ENCODE results near the gene GUCA1A.

GUCA1A gene

DNA sequence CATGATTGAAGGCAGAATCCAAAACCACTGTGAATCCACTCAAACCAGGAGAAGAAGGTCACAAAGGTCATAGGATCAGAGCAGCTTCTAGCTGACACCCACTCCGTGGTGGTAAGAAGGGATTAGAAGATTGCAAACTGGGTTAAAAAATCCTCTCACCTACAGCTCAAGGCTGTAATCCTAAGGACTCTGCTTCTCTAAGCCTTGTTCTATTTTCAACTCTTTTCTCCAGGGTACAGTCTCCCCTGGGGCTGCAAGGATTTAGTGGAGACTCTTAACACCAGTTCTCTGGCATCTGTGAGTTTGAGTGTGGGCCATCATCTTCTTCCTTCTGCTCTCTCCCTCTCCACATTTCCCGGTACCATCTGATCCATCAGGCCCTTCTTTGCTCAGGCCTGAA lies at the start of gene GUCA1A:
TSS of gene GUCA1A (plus strand) at position 264 of the 400 bp plus-strand sequence. CDS start 250 bp downstream, outside the sequence.
- DNase-seq: no peak

DNA sequence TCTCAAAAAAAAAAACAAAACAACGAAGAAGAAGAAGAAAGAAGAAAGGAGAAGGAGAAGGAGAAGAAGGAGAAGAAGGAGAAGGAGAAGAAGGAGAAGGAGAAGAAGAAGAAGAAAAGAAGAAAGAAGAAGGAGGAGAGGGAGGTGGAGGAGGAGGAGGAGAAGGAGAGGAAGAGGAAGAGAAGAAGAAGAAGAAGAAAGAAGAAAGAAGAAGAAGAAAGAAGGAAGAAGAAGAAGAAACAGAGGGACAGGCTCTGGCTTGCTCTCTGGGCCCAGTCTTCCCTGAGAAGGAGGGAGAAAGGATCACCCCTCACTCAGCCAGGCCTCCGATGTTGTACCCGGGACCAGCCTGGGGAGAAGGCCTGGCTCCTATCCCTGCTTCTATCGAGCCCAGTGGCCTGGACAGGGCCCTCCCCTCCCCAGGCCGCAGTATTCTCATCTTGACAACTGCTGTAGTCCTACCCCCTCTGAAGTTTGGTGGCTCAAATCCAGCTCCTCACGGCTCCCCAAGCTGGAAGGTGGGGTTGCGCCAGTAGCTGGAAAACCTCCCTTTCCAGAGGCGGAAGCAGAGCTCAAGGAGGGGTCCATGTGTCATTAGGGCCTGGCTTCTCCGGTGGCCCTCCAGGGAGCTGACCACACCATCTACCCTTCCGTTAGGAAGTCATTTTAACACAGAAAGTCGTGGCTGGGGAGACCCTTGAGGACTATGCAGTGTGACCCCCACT lies 49.6 kb upstream of the GUCA1A start:
- no peak for DNase-seq

DNA sequence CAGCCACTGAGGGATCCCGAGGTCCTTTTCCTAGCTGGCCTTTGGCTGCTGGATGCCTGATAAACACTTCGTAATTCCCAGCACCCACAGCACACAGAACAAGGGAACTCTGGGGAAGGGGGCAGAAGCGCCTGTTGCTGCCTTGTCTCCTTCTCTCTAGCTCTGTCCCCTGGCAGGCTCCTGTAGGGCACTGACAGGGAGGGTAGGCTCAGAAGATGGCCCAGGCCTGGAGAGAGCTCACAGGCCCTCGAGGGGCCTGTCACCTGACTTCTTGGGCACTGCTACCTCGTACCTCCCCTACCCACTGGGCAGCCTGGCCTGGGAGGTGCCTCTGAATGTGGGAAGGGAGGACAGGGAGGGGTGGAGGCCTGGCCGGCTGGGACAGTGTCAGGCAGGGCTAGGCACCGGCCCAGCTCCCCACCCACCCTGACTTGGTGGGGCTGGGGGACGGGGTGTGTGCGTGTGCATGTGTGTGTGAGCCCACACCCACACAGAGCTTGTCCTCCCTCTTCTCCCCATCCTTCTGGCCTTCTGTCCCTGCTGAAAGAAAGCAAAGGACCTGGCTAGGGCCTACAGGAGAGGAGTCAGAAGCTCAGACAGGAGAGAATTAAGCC lies 48.8 kb upstream of the GUCA1A start:
- DNase-seq: no peak

DNA sequence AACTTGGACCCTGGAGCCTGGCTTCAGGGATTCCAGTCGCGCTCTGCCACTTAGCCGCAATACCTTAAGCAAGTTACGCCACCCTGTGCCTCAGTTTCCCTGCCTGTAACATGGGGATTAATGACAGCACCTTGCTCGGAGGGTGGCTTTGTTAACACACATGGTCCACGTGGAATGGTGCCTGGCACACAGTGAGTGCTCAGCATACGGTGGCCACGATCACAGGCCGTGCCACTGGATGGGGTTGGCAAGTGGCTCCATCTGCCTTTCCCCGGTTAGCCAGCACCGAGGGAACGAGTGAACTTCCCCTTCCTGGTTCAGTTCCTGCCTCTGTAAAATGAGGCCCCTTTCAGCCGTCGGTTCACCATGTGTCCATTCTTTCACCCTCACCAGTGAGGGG lies 47.9 kb upstream of the GUCA1A start:
- DNase-seq: no peak

DNA sequence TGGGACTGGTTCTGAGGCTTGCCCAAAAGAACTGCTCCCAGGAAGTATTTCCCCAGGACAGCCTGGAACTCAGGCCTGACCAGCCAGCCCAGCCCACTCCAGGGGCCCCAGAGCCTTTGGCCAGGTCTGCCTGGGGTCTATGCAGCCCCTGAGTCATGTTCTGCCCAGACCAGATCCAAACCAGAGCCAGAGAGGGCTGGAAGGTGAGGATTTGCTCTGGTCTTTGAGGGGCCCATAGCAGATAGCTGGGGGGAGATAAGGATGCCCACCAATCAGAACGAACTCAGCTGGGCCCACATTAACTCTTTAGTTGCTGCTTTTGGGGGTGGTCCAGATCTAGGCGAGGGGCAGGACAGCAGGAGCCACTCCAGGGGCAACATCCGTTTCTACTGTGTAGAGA lies 47.5 kb upstream of the GUCA1A start:
- no peak for DNase-seq

DNA sequence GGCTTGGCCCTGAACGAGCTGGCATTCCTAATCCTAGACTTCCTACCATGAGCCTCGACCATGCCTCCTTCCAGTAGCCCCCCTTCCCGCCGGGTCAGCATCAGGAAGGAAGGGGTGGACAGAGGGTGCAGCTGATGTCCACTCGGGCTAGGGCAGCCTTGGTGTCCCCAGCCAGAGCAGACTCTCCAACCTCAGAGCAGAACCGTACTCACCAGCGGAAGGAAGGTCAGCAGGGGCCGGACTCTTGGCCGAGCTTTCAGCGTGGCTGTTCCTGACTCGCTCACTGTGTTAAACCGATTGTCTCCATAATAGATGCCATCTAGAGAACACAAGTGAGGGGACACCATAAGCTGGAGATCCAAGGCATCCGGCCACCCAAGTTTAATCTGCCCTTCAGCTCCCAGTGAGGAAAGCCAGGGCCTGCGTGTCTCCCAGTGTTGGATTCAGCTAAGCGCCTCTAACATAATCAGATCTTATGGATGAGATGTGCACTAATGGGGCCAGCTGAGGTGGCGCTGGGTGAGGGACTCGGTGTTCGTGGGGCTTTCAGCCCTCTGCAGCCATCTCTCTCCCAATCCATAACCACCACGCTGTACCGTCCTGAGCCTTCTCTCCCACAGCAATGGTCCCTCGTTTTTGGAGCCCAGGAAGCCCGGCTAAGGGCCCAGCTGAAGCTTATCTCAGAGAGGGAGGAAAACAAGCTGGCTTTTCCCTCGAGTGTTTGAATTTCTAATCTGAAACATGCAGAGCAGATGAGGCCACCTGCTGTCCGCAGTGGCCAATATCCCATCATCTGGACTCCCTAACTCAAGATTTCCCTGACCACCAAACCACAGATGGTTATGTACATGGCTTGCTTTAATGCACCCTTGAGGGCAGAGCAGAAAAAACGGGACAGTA lies 44.5 kb upstream of the GUCA1A start:
- DNase-seq: no peak

DNA sequence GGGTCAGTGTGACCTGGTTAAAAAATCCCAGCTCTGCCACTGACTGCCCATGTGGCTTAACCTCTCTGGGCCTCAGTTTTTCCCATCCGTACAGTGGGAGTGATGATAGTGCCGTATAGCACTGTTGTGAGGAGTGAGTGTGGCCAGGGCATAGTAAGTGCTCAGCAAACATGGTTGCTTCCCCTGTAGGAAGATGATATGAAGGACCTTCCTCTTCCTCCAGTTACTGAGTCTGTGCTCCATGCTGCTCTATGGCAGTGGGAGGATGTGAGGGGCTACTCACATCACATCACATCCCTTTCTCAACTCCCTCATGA lies 43.8 kb upstream of the GUCA1A start:
- DNase-seq: peak; percentile 2

DNA sequence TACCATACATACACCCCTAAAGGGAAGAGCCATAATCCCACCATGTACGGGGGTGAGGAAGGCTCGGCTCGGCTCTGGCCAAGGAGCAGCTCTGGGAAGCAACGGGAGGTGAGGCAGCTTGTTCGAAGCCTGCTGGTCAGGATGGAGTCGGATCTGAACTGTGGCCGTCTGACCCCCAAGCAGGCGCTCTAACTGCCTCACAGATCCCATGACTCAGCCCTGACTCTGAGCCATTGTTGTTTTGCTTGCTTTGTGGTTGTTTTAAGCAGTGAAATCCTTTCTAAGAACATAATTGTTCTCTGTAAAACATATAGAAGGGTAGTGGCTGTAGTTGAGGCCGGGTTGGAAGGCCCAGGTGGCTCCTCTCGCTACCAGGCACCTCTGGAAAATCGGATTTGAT lies 41.6 kb upstream of the GUCA1A start:
- no peak for DNase-seq

DNA sequence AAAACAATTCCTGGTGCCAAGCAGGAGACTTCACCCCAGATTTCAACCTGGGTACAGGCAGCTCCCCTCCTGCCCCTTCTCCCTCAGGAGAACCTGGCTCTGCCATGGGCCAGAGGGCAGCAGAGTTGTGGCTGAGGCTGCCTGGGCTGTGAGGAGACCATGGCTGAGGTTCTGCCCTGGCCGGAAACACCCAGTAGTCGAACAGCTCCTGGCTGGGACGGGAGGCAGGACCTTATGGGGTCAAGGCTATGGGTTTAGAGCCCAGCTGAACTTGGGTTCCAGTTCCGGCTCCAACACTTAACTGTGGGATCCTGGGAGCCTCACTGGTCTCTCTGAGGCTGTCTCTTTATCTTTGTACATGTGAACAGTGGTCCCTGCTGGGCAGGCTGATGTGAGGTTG lies 39.2 kb upstream of the GUCA1A start:
- no peak for DNase-seq

DNA sequence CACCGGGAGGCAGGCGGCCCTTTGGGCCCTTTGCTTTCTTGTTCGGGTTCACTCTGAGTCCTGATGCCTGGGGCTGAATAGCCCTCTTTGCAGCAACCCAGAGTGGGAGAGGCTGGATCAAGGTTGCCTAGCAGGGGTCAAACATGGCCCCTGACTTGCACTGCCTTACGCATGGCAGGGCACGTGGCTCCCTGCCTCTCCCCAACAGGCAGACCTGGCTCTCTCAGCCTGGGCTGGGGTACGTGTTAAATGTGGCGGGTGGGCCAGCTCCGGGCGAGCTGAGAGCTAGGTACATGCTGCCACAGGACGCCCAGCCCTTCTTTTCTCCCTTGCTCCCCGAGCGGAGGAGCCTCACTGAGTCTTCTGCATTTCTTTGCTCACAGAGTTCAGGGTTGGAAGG lies 38.0 kb upstream of the GUCA1A start:
- no peak for DNase-seq

DNA sequence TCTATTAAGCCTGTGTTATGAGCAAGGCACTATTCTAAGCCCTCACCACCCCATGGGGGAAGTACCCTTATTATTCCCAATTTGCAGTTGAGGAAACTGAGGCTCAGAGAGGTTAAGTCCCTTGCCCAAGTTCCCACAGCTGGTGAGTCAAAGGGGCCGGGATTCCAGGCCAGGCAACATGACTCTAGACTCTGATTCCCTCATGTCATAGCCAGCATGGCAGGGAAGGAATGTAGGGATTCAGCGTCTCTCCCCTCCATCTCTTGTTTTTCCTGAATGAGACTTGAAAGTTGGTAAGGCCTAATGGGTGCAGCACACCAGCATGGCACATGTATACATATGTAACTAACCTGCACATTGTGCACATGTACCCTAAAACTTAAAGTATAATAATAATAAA lies 37.4 kb upstream of the GUCA1A start:
- no peak for DNase-seq

DNA sequence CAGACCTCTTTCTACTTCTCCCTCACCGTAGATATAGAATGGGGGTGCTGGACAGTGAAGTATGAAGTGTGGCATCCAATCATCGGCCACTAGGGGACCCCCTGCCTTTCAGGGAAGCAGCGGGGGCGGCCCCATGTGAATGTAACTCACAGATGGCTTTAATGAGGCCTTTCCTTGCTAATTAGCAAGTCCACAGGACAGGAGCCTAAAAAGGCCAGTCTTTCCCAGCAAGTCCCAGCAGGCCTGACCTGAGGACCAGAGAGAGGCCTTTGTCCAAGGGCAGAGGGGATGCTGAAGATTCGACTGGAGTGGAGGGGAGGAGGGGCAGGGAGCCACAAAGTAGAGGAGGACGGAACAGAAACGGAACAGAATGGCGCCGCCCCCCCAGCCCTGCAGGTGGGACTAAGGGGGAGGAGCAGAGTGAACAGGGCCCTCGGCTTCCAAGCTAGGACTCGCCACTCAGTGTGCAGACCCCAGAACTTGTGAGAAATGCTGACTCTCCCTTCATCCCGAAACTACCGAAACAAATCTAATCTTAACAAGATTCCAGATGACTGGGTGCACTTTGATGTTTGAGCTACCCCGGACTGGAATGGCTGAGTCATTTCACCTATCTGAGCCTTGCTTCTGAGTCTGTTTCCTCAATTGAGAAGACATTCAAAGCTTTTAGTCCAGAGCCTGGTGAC lies 36.5 kb upstream of the GUCA1A start:
- DNase-seq: no peak

DNA sequence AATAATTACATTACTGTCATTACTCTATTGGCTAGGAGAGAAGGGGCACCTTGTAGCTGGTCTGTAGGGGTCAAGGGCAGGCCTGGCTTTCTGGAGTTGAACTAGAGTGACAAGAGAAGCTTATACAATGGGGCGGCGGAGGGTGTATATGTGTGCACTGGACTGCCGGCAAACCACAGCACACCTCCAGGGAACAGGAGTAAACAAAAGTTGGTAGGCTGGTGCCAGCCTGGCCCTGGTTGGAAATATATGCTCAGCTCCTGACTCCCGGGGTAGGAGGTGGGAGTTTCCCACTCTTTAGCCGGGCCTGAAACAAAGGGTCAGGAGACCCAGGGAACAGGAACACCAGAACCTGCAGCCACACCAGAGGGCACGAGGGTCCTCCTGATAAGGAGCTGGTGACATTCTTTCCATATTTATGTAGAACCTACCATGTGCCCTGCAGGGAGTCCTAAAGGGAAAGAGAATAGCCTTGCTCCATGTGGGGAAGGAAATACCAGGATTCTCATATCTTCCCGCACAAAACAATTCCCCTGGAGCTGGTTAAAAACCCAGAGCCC lies 35.9 kb upstream of the GUCA1A start:
- no peak for DNase-seq

DNA sequence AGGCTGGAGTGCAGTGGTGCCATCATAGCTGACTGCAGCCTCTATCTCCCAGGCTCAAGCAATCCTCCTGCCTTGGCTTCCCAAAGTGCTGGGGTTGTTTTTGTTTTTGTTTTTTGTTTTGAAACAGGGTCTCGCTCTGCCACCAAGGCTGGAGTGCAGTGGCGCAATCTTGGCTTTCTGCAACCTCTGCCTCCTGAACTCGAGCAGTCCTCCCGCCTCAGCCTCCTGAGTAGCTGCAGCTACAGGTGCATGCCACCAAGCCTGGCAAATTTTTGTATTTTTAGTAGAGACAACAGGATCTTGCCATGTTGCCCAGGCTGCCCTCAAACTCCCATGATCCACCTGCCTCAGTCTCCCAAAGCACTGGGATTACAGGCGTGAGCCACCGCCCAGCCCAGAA lies 35.0 kb upstream of the GUCA1A start:
- DNase-seq: no peak

DNA sequence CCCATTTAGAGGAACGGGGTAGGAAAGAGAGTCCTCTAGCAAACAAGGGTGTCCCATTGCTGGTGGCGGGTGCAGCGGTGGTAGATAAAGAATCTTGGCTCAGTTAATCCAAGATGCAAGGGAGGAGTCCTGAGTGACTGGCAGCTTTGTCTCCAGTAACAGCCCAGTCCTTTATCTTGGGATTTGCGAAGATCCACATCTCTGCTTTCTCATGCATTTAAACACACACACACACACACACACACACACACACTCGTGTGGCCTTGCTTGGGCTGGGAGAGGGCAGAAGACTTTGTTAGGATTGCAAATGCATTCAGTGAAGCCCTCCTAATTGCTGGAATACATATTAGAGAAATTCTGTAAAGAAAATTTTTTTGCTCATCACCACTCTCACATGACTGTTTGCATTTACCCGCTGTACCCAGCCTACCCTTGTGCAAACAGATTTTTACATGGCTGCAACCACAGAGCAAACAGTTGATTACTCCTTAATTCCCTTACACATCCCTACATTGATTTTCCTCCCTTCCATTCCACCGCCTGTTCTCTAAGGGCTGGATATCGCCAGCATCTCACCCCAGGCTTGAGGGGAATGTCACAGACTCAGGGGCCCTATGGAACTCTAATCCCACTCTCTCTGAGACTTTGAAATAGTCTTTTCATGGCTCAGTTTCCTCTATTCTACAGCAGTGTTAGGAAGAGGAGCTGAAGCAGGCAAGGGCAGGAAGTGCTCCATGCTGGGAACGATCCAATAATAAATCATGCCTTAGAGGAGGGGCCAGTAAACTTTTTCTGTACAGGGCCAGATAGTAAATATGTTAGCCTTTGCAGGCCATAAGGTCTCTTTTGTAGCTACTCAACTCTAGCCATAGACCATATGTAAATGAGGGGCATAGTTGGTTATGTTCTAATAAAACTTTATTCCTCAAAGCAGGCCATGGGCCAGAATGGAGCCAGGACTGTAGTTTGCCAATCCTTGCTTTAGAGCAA lies 34.2 kb upstream of the GUCA1A start:
- no peak for DNase-seq

DNA sequence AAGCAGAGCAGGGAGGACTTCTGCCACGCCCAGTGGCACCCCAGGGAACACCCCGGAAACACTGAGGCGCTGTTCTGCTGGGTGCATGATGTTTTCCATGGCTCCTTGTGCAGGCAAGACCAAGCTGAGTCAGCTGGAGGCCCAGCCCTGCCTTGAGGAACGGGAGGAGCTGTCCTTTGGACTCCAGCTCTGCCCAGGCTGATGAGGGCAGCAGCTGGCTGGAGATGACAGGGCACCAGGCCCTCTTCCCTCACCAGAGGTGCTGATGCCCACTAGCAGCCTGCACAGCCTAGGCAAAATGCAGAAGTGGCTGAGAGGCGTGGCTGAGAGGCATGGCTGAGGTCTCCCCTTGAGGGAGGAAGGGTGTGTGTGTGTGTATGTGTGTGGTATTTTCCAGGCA lies 33.1 kb upstream of the GUCA1A start:
- peak; percentile 50 for DNase-seq

DNA sequence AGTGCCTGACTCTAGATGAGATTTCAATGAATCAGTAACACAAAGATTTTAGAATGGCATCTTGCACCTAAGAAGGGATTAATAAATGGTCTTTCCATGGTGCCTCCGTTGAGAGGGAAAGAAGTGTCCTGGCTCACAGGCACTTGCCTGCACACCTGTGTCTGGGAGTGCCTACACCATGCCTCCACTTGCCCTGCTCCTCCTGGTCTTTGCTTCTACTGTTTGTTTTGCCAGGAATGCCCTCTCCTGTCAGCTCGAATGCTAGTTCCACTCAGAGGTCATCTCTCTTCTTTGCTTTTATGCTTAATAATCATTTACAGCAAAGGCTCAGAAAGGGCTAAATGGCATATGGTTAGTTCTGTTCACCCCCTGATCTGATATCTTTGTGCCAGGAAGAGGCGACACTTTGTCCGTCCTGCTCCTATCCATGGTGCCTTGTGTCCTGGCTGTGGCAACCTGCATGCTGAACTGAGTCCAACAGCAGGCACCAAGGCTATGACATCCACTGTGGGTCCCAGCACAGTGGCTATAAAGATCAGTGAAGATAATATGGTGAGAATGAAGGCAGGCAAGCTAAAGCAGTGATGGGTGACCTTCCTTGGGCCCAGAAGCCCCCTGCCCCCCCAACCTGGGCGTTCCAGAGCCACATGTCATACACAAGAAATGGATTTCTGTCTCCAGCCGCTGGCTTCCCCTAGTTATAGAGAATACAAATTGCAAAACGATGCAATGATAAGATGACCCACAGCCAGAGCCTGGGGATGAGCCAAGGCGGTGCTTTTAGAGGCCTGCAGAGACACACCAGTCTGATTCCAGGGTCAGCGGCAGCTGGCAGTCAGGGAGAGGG lies 32.2 kb upstream of the GUCA1A start:
- no peak for DNase-seq

DNA sequence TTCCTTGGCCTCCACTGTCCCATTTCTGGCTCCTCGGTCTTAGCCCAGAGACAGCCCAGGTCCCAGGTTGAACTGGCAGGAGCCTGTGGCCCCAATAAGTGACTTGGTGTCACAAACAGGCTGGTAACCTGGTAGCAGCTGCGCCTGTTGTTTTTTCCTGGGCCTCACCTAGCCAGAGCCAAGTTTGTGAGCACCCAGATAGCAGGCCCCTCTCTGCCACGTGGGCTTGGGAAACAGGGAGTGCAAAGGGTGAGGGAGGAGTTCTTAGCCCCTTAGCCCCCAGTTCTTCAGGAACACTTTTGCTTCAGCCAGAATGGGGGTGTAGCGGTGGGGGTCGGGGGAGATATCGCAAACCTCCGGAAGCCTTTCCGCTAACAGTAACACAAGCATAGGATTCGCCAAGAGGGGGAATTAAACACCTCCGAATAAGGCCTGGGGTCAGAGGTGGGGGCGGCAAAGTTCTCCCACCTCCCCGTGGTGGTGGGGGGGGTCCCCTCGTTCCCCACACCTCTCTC lies 31.5 kb upstream of the GUCA1A start:
- no peak for DNase-seq

DNA sequence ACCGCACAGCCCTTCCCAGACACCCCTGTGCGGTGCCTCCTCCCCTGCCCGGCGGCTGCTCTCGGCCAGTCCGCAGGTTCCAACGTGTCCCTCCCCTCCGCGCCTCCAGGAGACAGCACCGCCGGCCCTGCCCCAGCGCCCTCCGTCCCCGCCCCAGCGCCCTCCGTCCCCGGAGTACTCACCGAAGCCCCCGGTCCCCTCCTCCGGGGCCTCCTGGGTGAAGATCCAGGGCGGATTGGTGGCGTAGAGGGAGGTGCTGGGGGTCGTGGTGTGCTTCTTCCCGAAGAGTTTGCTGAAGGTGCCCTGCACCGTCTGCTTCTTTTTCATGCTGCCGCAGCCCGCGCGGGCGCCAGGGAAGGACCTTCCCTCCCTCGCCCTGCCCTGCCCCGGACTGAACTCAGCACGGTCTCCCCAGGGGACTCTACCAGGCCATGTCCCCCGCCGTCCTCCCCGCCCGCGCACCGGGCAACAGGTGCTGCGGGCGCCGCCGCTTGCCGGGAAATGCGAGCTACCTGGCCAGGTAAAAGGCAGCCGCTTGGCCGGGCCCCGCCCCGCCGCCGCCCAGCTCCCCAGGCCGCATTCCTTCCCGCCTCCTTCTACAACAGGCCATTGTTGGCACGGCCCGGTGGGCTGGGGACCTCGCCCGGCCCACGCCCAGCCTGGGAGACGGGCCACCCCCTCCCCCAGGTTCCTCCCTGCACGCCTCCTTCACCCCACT lies 30.9 kb upstream of the GUCA1A start, which contains the start of gene C6orf132:
TSS of gene C6orf132 (minus strand) at position 503 of the 718 bp plus-strand sequence. CDS start at position 327, 176 bp downstream.
- no peak for DNase-seq

DNA sequence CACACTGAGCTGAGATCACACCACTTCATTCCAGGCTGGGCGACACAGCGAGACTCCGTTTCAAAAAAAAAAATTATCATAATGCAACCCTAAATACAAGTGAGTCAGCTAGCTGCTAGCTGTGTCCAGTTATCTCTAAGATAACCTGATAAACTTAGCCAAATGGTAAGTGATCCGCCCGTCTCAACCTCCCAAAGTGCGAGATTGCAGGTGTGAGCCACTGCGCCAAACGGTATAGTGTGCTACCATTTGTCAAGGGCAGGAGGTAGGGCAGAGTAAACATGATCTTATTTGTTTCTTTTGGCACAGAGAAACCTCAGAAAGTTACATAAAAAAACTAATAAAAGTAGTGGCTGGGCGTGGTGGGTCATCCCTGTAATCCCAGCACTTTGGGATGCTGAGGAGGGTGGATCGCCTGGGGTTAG lies 26.0 kb upstream of the GUCA1A start:
- DNase-seq: no peak
